Right lobe of liver (tissue), 4 donors: ENCODE results near the gene DNAH17.

Source experiments
- POLR2A ChIP-seq: fragments of 450-650 bp; IDR thresholded peaks from one replicate; pipeline ENCODE4 v1.6.1; 2017; ENCODE audit warnings: antibody characterized with exemption, mild to moderate bottlenecking
- TF ChIP-seq, protein P1 (sequence below), 4 donors: fragments of 200-600 bp in 3 of 4; fragments of 450-650 bp in 1 of 4; IDR thresholded peaks; one replicate each; pipeline versions ENCODE4 v1.5.1 to v1.8.0; 2016 to 2022; ENCODE audit warnings: antibody characterized with exemption in 4 of 4, mild to moderate bottlenecking in 2 of 4
- donor health status: DM: no; HTN: no; CAD: no.
- donor health status: DM: no; HTN: no; CAD: no.
- donor health status: DM: no; HTN: yes; CAD: no.

- TF ChIP-seq, protein P1, sequence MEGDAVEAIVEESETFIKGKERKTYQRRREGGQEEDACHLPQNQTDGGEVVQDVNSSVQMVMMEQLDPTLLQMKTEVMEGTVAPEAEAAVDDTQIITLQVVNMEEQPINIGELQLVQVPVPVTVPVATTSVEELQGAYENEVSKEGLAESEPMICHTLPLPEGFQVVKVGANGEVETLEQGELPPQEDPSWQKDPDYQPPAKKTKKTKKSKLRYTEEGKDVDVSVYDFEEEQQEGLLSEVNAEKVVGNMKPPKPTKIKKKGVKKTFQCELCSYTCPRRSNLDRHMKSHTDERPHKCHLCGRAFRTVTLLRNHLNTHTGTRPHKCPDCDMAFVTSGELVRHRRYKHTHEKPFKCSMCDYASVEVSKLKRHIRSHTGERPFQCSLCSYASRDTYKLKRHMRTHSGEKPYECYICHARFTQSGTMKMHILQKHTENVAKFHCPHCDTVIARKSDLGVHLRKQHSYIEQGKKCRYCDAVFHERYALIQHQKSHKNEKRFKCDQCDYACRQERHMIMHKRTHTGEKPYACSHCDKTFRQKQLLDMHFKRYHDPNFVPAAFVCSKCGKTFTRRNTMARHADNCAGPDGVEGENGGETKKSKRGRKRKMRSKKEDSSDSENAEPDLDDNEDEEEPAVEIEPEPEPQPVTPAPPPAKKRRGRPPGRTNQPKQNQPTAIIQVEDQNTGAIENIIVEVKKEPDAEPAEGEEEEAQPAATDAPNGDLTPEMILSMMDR (IDR thresholded peaks at IDR 0.05) = no peak
- TF ChIP-seq POLR2A = no peak
Observed at GRCh38 chr17:78512976-78513375, 64.2 kb downstream of the DNAH17 start.
